ENCODE results near the gene ACLY. TPM values are rescaled to one million over a fixed set of nuclear protein-coding genes. Genes with fewer than 3 reads are reported as not detected.

Gene ACLY
- total RNA-seq, 1 experiment from 2014 or later = 279 TPM

- H4K20me1 ChIP-seq (ENCODE audit: control insufficient read depth, insufficient read depth, insufficient read length) = no peaks in the 10 kb centered on the region
- no peak overlapping the region for H4K8ac ChIP-seq (replicated peaks; ENCODE audit: insufficient read length, low read depth, low read length)
- Mint-ChIP-seq H3K27ac (peak overlapping the region in 2 of 3 experiments; percentile 20 to 49; a peak in 2 of 7 replicates), H3K27me3 (ENCODE audit: low read depth) (no peaks in the 10 kb centered on the region), H3K4me1 (peaks cover 15 to 45% of the 10 kb centered on the region in 2 experiments), H3K4me3 (peak overlapping the region in 1 of 2 experiments; percentile 60; a peak in 1 of 5 replicates), H3K9me3 (no peaks in the 10 kb centered on the region), H3K36me3 (ENCODE audit: insufficient read depth in 1 of 3, low read depth in 3 of 3) (peaks cover 20 to 43% (median 38%) of the 10 kb centered on the region in 3 experiments; a peak in 6 of 7 replicates)
- H2BK120ac ChIP-seq (ENCODE audit: low read depth, low read length, poor library complexity, severe bottlenecking) = no peak overlapping the region
- no peak overlapping the region for H2BK5ac ChIP-seq (ENCODE audit: insufficient read length, low read length)
- no peak for DNase-seq
- no peak overlapping the region for H3K27ac ChIP-seq (ENCODE audit: insufficient read length, low read depth, low read length)
- no peak overlapping the region for H4K5ac ChIP-seq (ENCODE audit: insufficient read length, low read depth, low read length)
- H3K23ac ChIP-seq (ENCODE audit: insufficient read length, low read depth, low read length) = no peak overlapping the region
- H2AFZ ChIP-seq (ENCODE audit: low read length) = no peak overlapping the region
- no peak overlapping the region for H3T11ph ChIP-seq (ENCODE audit: low read length)
- no peak overlapping the region for H3K14ac ChIP-seq (ENCODE audit: insufficient read depth, low read length)
- no peaks in the 10 kb centered on the region for H3K9me3 ChIP-seq (ENCODE audit: control insufficient read depth, low read depth, low read length)
- TF ChIP-seq CTCF (conservative IDR thresholded peaks at IDR 0.05) = no peak
- H2BK12ac ChIP-seq (ENCODE audit: insufficient read length, low read depth, low read length) = no peak overlapping the region
- peaks cover 8% of the 10 kb centered on the region for H3K23me2 ChIP-seq (ENCODE audit: insufficient read length, low read depth, low read length, poor library complexity, severe bottlenecking)
- no peak overlapping the region for H2BK15ac ChIP-seq (ENCODE audit: low read depth, low read length)
- no peak overlapping the region for H3K18ac ChIP-seq (ENCODE audit: insufficient read length, low read depth, low read length)
- H4K91ac ChIP-seq (ENCODE audit: insufficient read length, low read depth, low read length) = no peak overlapping the region
- H3K27me3 ChIP-seq (ENCODE audit: insufficient read depth, low read length) = no peaks in the 10 kb centered on the region
- H3K79me2 ChIP-seq (ENCODE audit: insufficient read depth, low read length) = peaks cover 12% of the 10 kb centered on the region; the same call in 1 of the 2 replicates
- no peak overlapping the region for H3K9ac ChIP-seq (ENCODE audit: extremely low read depth, insufficient read length, low read length)
- H2AK5ac ChIP-seq (ENCODE audit: insufficient read length, low read length) = no peak overlapping the region
- no peak overlapping the region for H3K56ac ChIP-seq (ENCODE audit: insufficient read length, low read depth, low read length)
- WGBS (ENCODE audit: extremely low coverage, insufficient read length, low lambda C conversion rate) = no CpG with 5 or more reads among the region's 20 CpGs
- H3K4ac ChIP-seq (ENCODE audit: low read depth, low read length) = no peak overlapping the region
- no peak overlapping the region for H3K4me2 ChIP-seq (ENCODE audit: insufficient read depth, insufficient read length, low read length)
- H3K79me1 ChIP-seq (ENCODE audit: insufficient read depth, low read depth, low read length, poor library complexity, severe bottlenecking) = peaks cover 2% of the 10 kb centered on the region
- H3K4me1 ChIP-seq (ENCODE audit: insufficient read depth, low read length) = peaks cover 4% of the 10 kb centered on the region; the same call in 1 of the 2 replicates
- no peak overlapping the region for H2BK20ac ChIP-seq (ENCODE audit: low read depth, low read length, poor library complexity, severe bottlenecking)
Observed at GRCh38 chr17:41818024-41818423, 100.7 kb downstream of the ACLY start.

Other genes starting within 250 kb of the ACLY start
- 651 and 652 TPM in 2 replicates for gene EIF1, start 230.1 kb downstream of the ACLY start, total RNA-seq (2021)
- not detected in 2 replicates for gene GAST, start 206.6 kb downstream of the ACLY start, total RNA-seq (2021)
- 2.2 and 2.5 TPM in 2 replicates for gene HAP1, start 184.3 kb downstream of the ACLY start, total RNA-seq (2021)
- 87.9 and 90.1 TPM in 2 replicates for gene JUP, start 132.2 kb downstream of the ACLY start, total RNA-seq (2021)
- gene P3H4, start 107.0 kb downstream of the ACLY start, total RNA-seq (2021) = 22.9 and 24.0 TPM in 2 replicates
- gene FKBP10, start 105.9 kb downstream of the ACLY start, total RNA-seq (2021) = 166 TPM in 2 replicates
- 66.2 and 76.1 TPM in 2 replicates for gene NT5C3B, start 82.7 kb downstream of the ACLY start, total RNA-seq (2021)
- 0.22 and 0.46 TPM in 2 replicates for gene KLHL10, start 81.1 kb downstream of the ACLY start, total RNA-seq (2021)
- gene KLHL11, start 53.5 kb downstream of the ACLY start, total RNA-seq (2021) = 16.8 and 17.0 TPM in 2 replicates
- 1.3 and 2.1 TPM in 2 replicates for gene ODAD4, start 11.7 kb upstream of the ACLY start, total RNA-seq (2021)
- gene CNP, start 47.8 kb upstream of the ACLY start, total RNA-seq (2021) = 78.5 and 79.7 TPM in 2 replicates
- gene DNAJC7, start 98.5 kb upstream of the ACLY start, total RNA-seq (2021) = 135 and 141 TPM in 2 replicates
- gene NKIRAS2, start 101.1 kb upstream of the ACLY start, total RNA-seq (2021) = 36.6 and 37.1 TPM in 2 replicates
- gene C17orf113, start 131.7 kb upstream of the ACLY start, total RNA-seq (2021) = 1.0 and 1.2 TPM in 2 replicates
- 2.8 and 3.1 TPM in 2 replicates for gene ZNF385C, start 179.5 kb upstream of the ACLY start, total RNA-seq (2021)
- gene DHX58, start 193.8 kb upstream of the ACLY start, total RNA-seq (2021) = 3.9 and 4.5 TPM in 2 replicates
- gene KAT2A, start 202.4 kb upstream of the ACLY start, total RNA-seq (2021) = 39.1 and 43.5 TPM in 2 replicates
- 0.15 and 0.18 TPM in 2 replicates for gene HSPB9, start 203.9 kb upstream of the ACLY start, total RNA-seq (2021)
- gene RAB5C, start 236.0 kb upstream of the ACLY start, total RNA-seq (2021) = 73.8 and 75.7 TPM in 2 replicates

All from H9 (cell line).